ENCODE measurements around the gene MITD1. TPM values are rescaled to one million over a fixed set of nuclear protein-coding genes. Genes with fewer than 3 reads are reported as not detected.

The MITD1 gene
- total and polyA plus RNA-seq, 2 of the 13 experiments (the other 11 are each of a cell fraction or from before 2014, with no cell fraction given): 17.8 to 43.7 TPM

- no peak for TF ChIP-seq TCF7L2 (IDR thresholded peaks at IDR 0.05; ENCODE audit: low read depth, low read length)
- peak; percentile 99; the same call in 1 of the 2 replicates for TF ChIP-seq ZNF782 (CRISPR knock-in tag; IDR thresholded peaks at IDR 0.05; ENCODE audit: borderline replicate concordance)
- peak; percentile 92 for TF ChIP-seq FOXK1 (CRISPR knock-in tag; IDR thresholded peaks at IDR 0.05; ENCODE audit: borderline replicate concordance, low read depth)
- peak; percentile 78; the same call in 1 of the 2 replicates for TF ChIP-seq KAT7 (CRISPR knock-in tag; IDR thresholded peaks at IDR 0.05; ENCODE audit: borderline replicate concordance)
- no peak for TF ChIP-seq TBL1XR1 (IDR thresholded peaks at IDR 0.05; ENCODE audit: borderline replicate concordance, low read length, partially characterized antibody)
- TF ChIP-seq ZNF7 (CRISPR knock-in tag; IDR thresholded peaks at IDR 0.05): no peak
- TF ChIP-seq NONO (IDR thresholded peaks at IDR 0.05): no peak
- TF ChIP-seq NONO (CRISPR knock-in tag; conservative IDR thresholded peaks at IDR 0.05): peak; percentile 96
- TF ChIP-seq GABPB1 (CRISPR knock-in tag; IDR thresholded peaks at IDR 0.05): peak; percentile 98
- TF ChIP-seq ZSCAN21 (CRISPR knock-in tag; IDR thresholded peaks at IDR 0.05; ENCODE audit: borderline replicate concordance): peak; percentile 97
- TF ChIP-seq AFF4 (CRISPR knock-in tag; IDR thresholded peaks at IDR 0.05): no peak; the same call in 1 of the 2 replicates
- peak; percentile 98 for TF ChIP-seq ZNF616 (CRISPR knock-in tag; IDR thresholded peaks at IDR 0.05; ENCODE audit: low read depth)
- TF ChIP-seq PBX3 (CRISPR knock-in tag; IDR thresholded peaks at IDR 0.05; ENCODE audit: borderline replicate concordance): peak; percentile 53; the same call in 1 of the 2 replicates
- no peak for TF ChIP-seq ZNF75D (CRISPR knock-in tag; IDR thresholded peaks at IDR 0.05; ENCODE audit: borderline replicate concordance)
- TF ChIP-seq DZIP1 (CRISPR knock-in tag; IDR thresholded peaks at IDR 0.05): peak; percentile 99
- TF ChIP-seq ZNF598 (CRISPR knock-in tag; IDR thresholded peaks at IDR 0.05; ENCODE audit: borderline replicate concordance): peak; percentile 95
- peak; percentile 97; the same call in 1 of the 2 replicates for TF ChIP-seq CENPT (CRISPR knock-in tag; IDR thresholded peaks at IDR 0.05; ENCODE audit: low read depth)
- peak; percentile 66; the same call in 1 of the 2 replicates for TF ChIP-seq SP140L (CRISPR knock-in tag; IDR thresholded peaks at IDR 0.05; ENCODE audit: borderline replicate concordance)
- no peak for TF ChIP-seq ZNF576 (CRISPR knock-in tag; IDR thresholded peaks at IDR 0.05)
These were observed 26.0 kb downstream of the MITD1 start, which contains the start of the genes LIPT1 and TSGA10 (continued) for GRCh38 chr2:99154643-99155536.

All from HepG2 (cell line).